HG02763 (cell line): ENCODE results near the gene DPF3.
"Not testable (repeated sequence)": the region's sequence is repeated elsewhere in the genome, so short reads cannot be mapped to it uniquely, and the experiment has no call there.

Source experiments
- ATAC-seq: cut with Tn5 transposase; IDR thresholded peaks from one replicate; pipeline ENCODE4 v1.9.1; 2021; ENCODE audit warnings: mild to moderate bottlenecking, moderate library complexity; ENCODE audit not compliant: unreplicated experiment

Gene DPF3

DNA sequence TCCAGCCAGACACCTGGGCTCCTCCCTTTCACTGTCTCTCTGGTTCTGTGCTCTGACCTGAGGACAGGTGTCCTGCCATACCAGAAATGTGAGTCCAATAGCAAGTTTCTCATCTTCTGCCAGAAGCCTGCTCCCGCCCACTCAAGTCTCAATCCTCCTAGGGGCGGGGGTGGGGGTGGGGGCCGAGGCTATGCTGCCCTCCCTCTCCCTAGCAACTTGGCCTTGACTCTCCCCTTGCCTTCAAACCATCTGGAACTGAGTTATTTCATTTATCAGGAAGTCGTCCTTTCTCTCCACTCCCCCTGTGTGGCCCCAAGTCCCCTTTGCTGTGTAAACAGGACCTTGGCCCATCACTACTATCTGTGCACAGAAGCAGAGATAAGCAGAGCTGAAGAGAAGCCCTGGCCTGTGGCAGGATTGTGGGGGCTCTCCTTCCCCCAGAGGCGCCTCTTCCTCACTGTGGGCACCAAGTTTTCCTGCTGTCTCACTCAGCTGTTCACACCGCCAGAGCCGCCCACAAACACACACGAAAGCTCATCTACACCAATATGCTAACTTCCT lies 117.1 kb downstream of the DPF3 start:
- ATAC-seq, result no peak

DNA sequence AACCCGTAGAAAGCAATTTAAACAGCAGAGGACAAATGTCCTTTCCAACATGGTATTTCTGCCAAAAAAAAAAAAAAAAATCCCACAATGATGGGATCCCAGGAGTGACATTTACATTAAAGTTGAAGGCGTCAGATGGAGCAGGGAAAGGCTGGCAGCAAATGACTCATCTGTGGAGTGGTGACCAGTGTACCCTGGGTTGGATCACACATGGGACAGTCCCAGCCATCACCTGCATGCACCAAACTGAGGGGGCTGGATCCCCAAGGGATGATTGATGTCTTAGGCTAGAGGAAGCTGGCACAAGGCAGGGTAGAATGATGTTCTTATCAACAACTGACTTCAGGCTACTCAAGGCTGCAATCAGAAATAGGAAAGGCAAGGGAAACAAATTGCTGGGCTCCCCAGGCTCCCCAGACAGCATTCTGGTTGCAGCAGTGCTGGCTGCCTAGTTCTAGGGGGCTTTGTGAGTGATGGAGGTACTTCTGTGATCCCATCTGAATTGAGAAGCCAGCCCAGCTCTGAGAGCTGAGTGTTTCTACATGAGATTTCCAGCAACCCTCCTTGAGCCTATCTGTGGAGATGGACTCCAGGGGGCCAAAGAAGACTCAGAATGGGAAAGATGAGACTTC lies 117.9 kb downstream of the DPF3 start:
- ATAC-seq, result no peak

DNA sequence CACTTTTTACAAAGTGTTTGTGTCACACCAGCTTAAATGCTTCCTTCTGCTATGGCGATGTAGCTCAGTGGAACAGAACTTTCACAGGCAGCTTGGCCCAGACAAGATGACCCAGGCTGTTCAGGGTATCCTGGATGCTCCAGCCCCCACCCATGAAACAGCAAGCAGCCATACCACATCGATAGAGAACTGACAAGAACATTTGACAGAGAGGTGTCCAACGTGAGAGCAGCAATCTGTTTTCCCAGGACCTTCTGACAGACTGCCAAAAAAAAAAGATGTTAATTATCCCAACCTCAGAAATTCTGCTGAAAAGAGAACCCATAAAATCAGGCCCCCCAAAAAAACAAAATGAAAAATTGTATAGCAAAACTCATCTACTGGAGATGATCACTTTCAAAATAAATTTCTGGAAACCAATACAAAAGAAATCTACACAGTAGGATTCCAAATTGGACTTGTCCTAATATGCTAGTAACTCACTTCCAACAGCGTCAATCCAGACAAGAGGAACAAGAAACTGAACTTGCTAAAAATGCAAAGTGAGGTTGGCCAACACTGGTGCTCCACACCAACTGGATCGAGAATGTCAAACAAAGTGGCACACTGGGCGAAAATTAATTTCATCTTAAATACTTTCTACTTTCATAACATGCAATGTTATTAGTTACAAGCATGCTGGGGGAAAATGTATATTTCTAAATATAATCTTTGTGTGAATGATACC lies 118.8 kb downstream of the DPF3 start:
- ATAC-seq, result no peak

DNA sequence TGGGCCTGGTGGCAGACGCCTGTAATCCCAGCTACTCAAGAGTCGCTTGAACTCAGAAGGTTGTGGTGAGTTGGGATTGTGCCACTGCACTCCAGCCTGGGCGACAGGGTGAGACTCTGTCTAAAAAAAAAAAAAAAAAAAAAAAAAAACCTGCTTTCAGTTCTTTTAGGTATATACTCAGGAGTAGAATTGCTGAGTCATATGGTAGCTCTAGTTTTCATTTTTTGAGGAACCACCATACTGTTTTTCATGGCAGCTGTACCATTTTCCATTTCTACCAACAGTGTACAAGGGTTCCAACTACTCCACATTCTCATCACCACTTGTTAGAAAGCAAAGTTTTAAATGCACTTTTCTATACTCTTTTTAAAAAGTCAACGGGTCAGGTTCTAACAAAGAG lies 119.8 kb downstream of the DPF3 start:
- ATAC-seq, result no peak

DNA sequence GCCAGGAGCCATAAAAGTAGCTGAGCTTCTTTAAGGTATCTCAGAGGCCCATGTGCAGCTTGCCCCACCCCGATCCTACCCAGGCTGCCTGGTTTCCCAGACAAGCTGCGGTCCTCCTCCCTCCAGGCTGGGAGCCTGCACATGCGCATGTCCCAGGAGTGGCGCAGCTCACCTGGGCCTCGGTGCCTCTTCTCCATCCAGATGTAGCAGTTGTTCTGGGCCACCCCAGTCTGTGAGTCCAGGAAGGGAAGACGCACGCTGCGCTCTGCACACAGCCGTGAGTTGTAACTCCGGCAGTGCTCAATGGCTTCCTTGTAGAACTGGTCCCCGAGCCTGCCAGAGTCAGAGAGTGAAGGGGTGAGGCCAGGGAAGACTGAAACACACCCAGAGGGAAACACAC lies 122.3 kb downstream of the DPF3 start:
- ATAC-seq, result no peak

DNA sequence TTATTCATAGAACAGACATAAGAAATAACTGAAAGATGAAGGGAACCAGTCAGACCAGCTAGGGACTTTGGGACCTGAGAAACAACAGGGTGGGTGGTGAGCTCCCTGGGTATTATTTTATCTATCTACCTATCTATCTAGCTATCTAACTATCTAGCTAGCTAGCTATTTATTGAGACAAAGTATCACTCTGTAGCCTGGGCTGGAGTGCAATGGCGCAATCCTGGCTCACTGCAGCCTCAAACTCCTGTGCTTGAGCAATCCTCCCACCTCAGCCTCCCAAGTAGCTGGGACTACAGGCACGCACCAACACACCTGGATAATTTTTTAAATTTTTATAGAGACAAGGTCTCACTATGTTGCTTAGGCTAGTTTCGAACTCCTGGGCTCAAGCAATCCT lies 127.6 kb downstream of the DPF3 start:
- ATAC-seq, result no peak

DNA sequence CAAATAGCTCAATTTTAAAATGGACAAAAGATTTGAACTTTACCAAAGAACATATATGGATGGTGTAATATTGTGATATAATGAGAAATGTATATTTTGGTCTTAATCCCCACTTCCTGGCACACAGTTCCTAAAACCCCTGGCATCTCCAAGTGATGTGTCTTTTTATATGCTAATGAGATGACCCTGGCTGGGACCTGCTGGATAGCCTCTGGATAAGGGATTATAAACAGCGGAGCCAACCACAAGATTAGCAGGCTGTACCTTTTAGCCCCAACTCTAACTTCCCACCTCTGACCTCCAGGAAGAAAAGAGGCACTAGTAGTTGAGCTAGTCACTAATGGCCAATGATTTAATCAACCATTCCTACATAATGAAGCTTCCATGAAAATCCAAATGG lies 130.0 kb downstream of the DPF3 start:
- no peak for ATAC-seq

DNA sequence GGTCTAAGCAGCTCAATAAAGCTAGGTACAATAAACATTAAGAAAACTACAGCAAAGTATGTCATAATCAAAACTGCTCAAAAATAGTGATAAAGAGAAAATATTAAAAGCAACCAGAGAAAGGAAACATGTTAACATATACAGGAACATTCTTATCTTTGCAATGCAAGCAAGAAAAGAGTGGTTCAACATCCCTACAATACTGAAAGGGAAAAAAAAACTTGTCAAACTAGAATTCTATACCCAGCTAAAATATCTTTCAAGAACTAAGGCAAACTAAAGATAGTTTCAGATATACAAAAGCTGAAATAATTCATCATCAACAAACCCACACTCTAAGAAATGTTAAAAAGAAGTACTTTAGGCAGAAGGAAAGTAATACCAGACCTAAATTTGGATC lies 134.2 kb downstream of the DPF3 start:
- ATAC-seq, result no peak

DNA sequence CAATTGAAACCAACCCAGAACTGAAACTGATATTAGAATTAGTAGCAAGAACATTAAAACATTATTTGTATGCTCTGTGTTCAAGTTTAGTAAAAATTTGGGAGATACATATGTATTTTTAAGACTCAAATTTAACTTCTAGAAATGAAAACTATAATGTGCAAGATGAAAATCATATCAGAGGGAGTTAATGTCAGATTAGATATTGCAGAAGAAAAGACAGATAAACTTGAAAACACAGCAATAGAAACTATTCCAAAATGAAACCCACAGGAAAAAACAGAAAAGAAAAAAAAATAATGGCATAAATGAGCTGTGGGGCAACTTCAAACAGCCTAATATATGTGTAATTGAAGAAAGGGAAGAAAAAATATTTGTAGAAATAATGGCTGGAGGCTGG lies 134.9 kb downstream of the DPF3 start:
- no peak for ATAC-seq

DNA sequence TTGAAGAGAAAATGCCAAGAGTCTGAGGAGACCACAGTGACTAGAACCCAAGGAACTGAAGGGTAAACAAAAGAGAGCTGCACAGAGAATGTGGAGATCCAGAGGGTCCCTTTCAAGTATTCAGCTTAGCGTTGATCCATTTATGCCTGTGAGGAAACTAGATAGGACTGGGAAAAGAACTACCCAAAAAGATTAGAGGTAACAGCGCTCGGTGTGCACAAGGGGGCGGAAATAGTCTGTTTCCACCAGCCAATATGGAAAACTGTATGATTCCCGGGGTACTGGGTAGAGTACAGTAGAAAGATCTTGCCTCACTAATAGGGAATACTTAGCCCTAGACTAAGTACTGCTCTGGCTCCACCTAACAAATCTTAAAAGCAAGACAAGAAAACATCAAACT lies 135.5 kb downstream of the DPF3 start:
- no peak for ATAC-seq

DNA sequence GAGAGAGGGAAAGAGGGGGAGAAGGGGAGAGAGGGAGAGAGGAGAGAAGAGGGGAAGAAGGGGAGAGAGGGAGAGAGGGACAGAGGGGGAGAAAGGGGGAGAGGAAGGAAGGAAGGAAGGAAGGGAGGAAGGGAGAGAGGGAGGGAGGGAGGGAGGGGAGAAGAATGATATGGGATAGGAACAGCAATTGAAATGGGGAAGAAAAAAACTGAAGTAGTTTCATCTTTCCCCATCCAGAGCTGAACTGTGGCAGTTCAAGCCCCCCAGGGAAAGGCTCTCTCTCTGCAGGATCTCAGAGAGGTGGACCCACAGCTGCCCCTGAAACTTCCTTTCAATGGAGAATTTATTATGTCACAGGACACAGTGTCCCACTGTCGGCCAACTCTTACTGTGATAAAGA lies 136.9 kb downstream of the DPF3 start:
- ATAC-seq, result no peak

DNA sequence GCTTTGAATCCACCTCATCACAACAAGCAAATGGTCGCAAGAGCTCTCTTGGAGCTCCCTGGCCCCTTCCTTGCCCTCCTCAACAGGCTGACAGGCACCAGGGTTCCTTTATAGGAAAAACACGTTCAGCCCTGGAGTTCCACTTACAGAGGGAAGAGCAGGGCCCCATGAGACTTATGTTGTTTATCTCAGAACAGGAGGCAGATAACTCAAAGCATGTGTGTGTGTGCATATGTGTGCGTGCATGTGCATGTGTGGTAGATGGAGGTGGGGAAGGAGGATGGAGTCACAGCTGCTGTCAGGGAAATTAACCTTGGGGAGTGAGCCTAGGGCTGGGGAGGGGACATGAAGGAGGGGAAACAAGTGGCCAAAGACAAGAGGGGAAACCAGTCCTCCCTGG lies 138.1 kb downstream of the DPF3 start:
- no peak for ATAC-seq

DNA sequence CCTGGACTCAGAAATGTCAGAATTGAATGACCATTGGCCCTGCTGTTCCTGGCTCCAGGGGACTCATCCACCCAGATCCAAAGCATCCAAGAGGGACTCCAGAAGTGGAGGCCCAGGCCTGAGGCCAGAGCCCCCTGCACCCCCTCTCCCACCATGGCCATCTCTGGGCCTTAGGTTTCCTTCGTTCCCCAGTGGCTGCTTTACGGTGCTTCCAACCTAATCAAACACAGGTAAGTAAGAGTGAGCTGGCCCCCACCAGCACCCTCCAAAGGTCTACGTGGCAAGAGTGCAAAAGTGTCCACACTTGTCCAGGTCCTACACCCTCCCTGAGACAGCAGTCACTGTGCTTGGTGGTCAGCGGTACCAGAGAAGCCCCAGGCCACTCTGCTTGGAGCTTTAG lies 139.0 kb downstream of the DPF3 start:
- ATAC-seq, result no peak

DNA sequence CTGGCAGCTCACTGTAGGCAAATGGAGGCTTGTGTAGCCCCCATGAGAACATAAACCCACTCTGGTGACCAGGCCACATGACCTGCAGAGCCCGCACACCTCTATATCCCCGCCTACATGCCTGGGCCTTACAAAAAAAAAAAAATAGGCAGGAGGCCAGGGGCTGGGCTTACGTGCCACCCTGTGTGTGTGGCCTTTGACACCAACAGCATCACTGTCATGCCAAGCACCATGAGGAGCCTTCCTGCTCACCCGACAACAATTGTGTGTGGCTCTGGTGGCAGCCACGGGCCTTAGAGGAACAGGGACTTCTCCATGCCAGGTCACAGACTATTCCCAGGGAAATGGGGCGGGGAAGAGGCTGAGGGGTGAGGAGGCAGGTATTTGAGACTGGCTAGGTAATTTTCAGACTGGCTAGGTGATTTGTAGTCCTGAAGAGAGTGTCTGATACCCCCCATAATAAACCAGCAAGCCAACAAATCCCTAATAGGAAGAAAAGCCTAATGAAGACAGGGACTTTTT lies 140.0 kb downstream of the DPF3 start:
- ATAC-seq, result no peak

DNA sequence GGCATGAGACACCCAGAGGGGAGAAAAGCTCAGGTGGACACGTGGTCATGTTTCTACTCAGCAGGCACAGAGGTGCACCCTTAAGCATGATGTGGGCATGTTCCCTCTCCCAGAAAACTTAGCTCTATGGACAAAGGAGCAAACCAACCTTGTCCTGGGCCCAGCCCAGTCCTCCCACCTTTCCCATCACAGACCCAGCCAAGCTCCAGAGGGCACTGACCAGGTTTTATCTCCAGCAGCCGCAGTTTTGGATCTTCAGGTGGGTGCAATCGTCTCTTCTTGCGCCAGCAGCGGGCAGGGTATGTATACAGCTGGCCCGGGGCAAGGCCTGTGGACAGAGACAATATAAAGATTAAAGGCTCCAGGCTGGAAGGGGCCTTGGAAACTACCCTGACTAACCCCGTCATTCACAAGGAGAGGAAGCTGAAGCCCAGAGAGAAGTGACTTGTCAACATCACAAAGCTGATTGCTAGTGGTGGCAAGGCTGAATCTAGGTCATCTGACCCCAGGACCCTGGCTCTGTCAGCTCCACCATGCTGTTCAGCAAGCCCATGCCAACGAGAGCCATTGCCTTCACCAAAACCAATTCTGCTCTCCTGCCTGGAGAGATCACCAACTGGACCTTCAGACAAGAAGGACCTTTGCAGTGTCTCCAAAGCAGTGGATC lies 140.7 kb downstream of the DPF3 start:
- ATAC-seq, result no peak

DNA sequence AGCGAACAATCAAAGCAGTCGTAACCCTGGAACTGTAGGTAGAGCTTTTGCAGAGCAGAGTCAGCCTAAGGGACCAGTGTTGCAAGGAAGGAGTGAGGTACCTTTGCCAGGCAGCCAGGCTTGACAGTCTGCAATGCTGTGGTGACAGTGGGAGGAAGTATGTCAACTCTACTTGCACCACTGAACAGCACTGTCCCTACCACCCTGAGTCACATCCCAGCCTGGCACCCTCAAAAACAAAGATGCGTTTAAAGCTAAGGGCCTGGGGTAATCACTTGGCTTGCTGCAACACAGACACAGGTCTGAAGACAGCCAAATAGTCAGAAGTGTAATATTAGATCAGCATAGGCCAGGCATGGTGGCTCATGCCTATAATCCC lies 141.9 kb downstream of the DPF3 start:
- no peak for ATAC-seq

DNA sequence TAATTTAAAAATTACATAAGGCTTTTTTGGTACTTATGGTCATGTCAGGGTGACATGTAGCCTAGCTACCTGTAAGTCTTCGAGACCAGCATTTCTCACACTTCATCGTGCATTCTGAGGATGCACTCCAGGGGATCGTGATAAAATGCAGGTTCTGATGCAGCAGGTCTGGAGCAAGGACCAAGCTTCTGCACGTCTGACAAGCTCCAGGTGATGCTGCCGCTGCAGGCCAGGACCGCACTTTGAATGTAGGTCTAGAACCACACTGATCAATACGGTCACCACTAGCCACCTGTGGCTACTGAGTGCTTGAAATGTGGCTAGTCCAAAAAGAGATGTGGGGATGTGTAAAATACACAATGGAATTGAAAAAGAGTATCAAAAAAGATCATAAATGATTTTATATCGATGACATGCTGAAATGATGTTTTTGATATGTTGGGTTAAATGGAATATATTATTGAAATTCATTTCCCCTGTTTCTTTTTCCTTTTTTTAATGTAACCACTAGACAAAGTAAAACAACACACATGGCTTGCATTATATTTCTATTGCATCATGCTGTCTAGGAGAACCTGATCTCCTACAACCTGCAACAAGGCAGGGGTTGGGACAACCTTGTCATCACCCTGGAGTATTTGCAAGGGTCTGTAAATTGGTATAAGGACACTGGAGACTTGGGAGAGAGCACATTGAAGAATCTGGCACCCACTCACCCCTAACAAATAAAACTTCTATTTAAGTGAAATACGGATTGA lies 142.4 kb downstream of the DPF3 start:
- no peak for ATAC-seq

DNA sequence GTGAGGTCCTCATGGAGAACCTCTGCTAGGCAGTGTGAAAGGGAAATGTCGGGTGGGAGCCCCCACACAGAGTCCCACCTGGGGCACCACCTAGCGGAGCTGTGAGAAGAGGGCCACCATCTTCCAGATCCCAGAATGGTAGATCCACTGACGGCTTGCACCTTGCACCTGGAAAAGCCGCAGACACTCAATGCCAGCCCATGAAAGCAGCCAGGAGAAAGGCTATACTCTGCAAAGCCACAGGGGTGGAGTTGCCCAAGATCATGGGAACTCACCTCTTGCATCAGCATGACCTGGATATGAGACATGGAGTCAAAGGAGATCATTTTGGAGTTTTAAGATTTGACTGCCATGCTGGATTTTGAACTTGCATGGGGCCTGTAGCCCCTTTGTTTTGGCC lies 145.0 kb downstream of the DPF3 start:
- not testable (repeated sequence) for ATAC-seq

DNA sequence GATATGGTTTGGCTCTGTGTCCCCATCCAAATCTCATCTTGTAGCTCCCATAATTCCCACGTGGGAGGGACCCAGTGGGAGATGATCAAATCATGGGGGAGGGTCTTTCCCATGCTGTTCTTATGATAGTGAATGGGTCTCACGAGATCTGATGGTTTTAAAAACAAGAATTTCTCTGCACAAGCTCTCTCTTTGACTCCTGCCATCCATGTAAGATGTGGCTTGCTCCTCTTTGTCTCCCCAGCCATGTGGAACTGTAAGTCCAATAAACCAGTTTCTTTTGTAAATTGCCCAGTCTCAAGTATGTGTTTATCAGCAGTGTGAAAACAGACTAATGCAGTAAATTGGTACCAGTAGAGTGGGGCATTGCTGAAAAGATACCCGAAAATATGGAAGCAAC lies 146.2 kb downstream of the DPF3 start:
- ATAC-seq, result no peak

DNA sequence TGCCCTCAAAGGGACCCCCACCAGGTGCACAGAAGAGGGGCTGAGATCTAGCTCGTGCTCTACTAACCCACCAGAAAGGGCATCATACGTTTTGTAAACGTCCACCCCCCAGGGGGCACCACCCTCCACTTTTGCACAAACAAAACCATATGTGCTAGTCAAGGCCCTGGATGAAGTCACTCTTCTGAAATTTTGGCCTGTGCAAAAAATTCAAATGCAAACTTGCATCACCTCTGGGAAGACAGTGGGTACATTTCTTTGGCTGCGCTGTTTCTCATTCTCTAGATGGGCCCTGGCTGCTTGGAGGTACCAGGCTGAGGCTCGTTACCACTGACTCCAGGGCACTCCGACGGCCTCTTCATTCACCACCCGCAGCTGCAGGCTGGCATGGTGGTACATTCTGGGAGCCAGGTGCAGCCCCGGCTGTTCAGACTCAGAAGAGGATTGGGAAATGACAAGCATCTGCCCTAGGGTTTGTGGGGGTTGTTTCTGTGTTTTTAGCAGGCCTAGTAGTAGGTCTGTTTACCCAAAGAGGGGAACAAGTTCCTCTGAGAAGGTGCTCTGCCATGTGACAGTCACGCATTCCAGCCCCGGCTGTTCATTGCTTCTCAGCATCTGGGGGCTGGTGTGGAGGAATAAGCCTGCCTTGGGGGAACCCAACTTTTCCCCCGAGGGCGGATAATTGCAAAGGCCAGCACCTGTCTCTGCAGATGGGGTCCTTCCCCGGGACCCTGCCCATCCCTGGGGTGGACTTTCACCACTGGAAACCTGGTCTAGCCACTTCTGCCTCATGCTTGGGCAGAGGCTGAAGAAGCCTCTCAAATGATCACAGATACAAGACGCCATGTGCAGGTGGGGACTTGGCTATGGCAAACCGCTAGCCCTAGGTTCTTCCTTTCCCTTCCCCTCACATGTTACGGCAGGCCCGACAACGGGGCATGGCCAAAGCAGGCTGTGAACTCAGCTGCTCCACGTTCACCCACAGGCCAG lies 147.6 kb downstream of the DPF3 start:
- ATAC-seq, result no peak
